Activated CD4-positive, alpha-beta T cell treated with anti-CD3 and anti-CD28 coated beads for 36 hours (primary cell): ENCODE measurements around the gene ZSCAN5A. TPM values are rescaled to one million over a fixed set of nuclear protein-coding genes. Genes with fewer than 3 reads are reported as not detected.
"Not testable (repeated sequence)": the region's sequence is repeated elsewhere in the genome, so short reads cannot be mapped to it uniquely, and the experiment has no call there.

Source experiments
- ATAC-seq: fragments of 200-7000 bp; cut with Tn5 transposase; one replicate; pipeline ENCODE4 v1.10.0; 2021; ENCODE audit warnings: mild to moderate bottlenecking, moderate library complexity
- CTCF ChIA-PET: fragments of 350-600 bp; sonication (Branson Sonifier 250); formaldehyde crosslinking; loops from one replicate; lab custom pipeline; 2021; ENCODE audit warnings: antibody characterized with exemption; lab: Charles Lee
- POLR2A ChIA-PET: fragments of 350-600 bp; sonication (Branson Sonifier 250); formaldehyde crosslinking; loops from one replicate; lab custom pipeline; 2021; ENCODE audit warnings: antibody characterized with exemption, inconsistent platforms; lab: Charles Lee
- DNase-seq: peaks from one replicate; pipeline ENCODE4 v3.0.0-alpha.2; 2020
- H3K27ac Mint-ChIP-seq: one replicate; pipeline ENCODE4 v1.8.0; 2021; ENCODE audit warnings: mixed read lengths
- H3K27me3 Mint-ChIP-seq: one replicate; pipeline ENCODE4 v1.8.0; 2021; ENCODE audit warnings: mixed read lengths
- H3K36me3 Mint-ChIP-seq: one replicate; pipeline ENCODE4 v1.8.0; 2021; ENCODE audit warnings: low read depth, mixed read lengths
- H3K4me1 Mint-ChIP-seq: one replicate; pipeline ENCODE4 v1.8.0; 2021; ENCODE audit warnings: mixed read lengths
- H3K4me3 Mint-ChIP-seq: one replicate; pipeline ENCODE4 v1.8.0; 2021; ENCODE audit warnings: mild to moderate bottlenecking, moderate library complexity, mixed read lengths
- H3K9me3 Mint-ChIP-seq: one replicate; pipeline ENCODE4 v1.8.0; 2021; ENCODE audit warnings: low read depth, mixed read lengths
- intact Hi-C, 2 experiments: fragments of 100-400 bp; cut with DNase I in 1 of 2; cut with micrococcal nuclease in 1 of 2; formaldehyde crosslinking; loops; one replicate each; pipeline versions ENCODE4 v1.14.2 to v1.15.1; 2022 to 2024; cut with DNase I, micrococcal nuclease
- total RNA-seq, 2 experiments: library from RNA; stranded (reverse); gene quantifications; one replicate each; pipeline ENCODE4 v1.2.3, GENCODE V29; 2021

The ZSCAN5A gene
- total RNA-seq, 2 experiments from 2014 or later: 8.3 to 9.9 TPM

GRCh38 chr19:56272161-56272798 lies 42.4 kb downstream of the ZSCAN5A start, which contains the start of gene EDDM13:
TSS of gene EDDM13 (plus strand) at chr19:56272748. CDS start at chr19:56272835, 87 bp downstream.
- ATAC-seq (no peak), DNase-seq (no peak)
- no peaks in the 10 kb centered on the region for H3K4me1 Mint-ChIP-seq
- H3K4me3 Mint-ChIP-seq: no peak within 1 kb of the TSS
- H3K36me3 Mint-ChIP-seq: peaks cover 2% of the 10 kb centered on the region
- CTCF ChIA-PET: interaction anchor here (2.1 kb wide), 1 partner anchor 61 kb away, joined by 8 read pairs; no protein-coding TSS in a partner anchor
- intact Hi-C loops: no loop called here
- POLR2A ChIA-PET: interaction anchor here (0.7 kb wide), 1 partner anchor 9 kb away, joined by 3 read pairs; no protein-coding TSS in a partner anchor
- H3K27me3 Mint-ChIP-seq: no peaks in the 10 kb centered on the region
- H3K27ac Mint-ChIP-seq: no peak within 1 kb of the TSS
- no peaks in the 10 kb centered on the region for H3K9me3 Mint-ChIP-seq

- Mint-ChIP-seq H3K9me3 (no peaks in the 10 kb centered on the region), H3K27me3 (no peaks in the 10 kb centered on the region), H3K4me1 (no peaks in the 10 kb centered on the region), H3K4me3 (no peak overlapping the region), H3K27ac (no peak overlapping the region), H3K36me3 (peaks cover 2% of the 10 kb centered on the region)
- CTCF ChIA-PET: interaction anchor here (0.9 to 2.1 kb wide), 2 partner anchors 18 to 62 kb away, joined by 3 to 8 read pairs; no protein-coding TSS in a partner anchor
- DNase-seq (no peak), ATAC-seq (no peak)
- POLR2A ChIA-PET: interaction anchor here (0.6 kb wide), 1 partner anchor 163 kb away, joined by 4 read pairs; no protein-coding TSS in a partner anchor
- intact Hi-C loops: no loop called here
Observed at GRCh38 chr19:56271151-56271550, 43.5 kb downstream of the ZSCAN5A start.

GRCh38 chr19:56270676-56271075 lies 44.0 kb downstream of the ZSCAN5A start:
- peaks cover 2% of the 10 kb centered on the region for H3K36me3 Mint-ChIP-seq
- DNase-seq (no peak), ATAC-seq (no peak)
- CTCF ChIA-PET: interaction anchor here (0.9 to 2.1 kb wide), 2 partner anchors 17 to 63 kb away, joined by 3 to 8 read pairs; no protein-coding TSS in a partner anchor
- no peaks in the 10 kb centered on the region for H3K9me3 Mint-ChIP-seq
- no peak overlapping the region for H3K27ac Mint-ChIP-seq
- intact Hi-C loops: no loop called here
- H3K4me1 Mint-ChIP-seq: no peaks in the 10 kb centered on the region
- H3K4me3 Mint-ChIP-seq: no peak overlapping the region
- no peaks in the 10 kb centered on the region for H3K27me3 Mint-ChIP-seq
- POLR2A ChIA-PET: interaction anchor here (0.6 kb wide), 1 partner anchor 162 kb away, joined by 4 read pairs; no protein-coding TSS in a partner anchor

DNA sequence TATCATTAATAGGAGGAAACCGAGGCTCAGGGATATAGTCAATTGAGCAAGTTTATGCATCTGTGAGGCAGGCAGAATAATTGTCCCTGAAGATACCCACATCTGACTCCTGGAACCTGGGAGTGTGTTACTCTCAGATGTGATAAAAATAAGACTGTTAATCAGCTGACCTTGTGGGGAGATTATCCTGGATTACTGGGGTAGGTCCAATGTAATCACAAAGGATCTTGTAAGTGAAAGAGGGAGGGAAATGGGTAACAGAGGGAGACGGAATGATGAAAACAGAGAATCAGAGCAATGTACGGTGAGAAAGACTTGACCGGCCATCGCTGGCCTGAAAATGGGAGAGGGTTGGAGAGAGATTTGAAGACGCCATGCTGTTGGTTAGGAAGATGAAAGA lies 45.3 kb downstream of the ZSCAN5A start:
- Mint-ChIP-seq H3K9me3 (no peaks in the 10 kb centered on the region), H3K27ac (no peak overlapping the region), H3K36me3 (peaks cover 2% of the 10 kb centered on the region), H3K4me1 (no peaks in the 10 kb centered on the region), H3K27me3 (no peaks in the 10 kb centered on the region), H3K4me3 (no peak overlapping the region)
- intact Hi-C loops: no loop called here
- DNase-seq (no peak), ATAC-seq (no peak)
- CTCF ChIA-PET: no interaction called here
- POLR2A ChIA-PET: no interaction called here

DNA sequence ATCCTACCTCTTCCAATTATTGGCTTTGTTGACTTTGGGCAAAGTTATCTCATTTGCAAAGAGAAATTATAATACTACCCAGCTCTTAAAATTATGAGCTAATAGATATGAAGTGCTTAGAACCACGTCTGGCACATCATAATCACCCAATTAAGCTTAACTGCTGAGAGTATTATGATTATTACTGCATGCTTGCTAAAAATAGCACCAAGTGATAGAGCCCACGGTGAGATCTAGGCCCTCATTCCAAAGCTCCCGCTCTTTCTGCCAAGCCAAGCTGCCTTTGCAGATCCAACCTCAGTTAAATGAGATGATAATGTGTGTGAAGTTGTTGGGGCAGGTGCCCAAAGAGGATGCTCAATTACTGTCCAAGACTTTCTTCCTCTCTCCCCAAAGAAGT lies 48.6 kb downstream of the ZSCAN5A start:
- H3K27me3 Mint-ChIP-seq: no peaks in the 10 kb centered on the region
- ChIA-PET CTCF (interaction anchor here (0.6 to 5.1 kb wide), 4 partner anchors 9 to 717 kb away, joined by 3 to 27 read pairs (median 4); no protein-coding TSS in a partner anchor), POLR2A (no interaction called here)
- H3K9me3 Mint-ChIP-seq: no peaks in the 10 kb centered on the region
- peaks cover 2% of the 10 kb centered on the region for H3K36me3 Mint-ChIP-seq
- intact Hi-C loops: no loop called here
- DNase-seq (no peak), ATAC-seq (no peak)
- H3K4me1 Mint-ChIP-seq: peaks cover 3% of the 10 kb centered on the region
- H3K27ac Mint-ChIP-seq: no peak overlapping the region
- H3K4me3 Mint-ChIP-seq: no peak overlapping the region

DNA sequence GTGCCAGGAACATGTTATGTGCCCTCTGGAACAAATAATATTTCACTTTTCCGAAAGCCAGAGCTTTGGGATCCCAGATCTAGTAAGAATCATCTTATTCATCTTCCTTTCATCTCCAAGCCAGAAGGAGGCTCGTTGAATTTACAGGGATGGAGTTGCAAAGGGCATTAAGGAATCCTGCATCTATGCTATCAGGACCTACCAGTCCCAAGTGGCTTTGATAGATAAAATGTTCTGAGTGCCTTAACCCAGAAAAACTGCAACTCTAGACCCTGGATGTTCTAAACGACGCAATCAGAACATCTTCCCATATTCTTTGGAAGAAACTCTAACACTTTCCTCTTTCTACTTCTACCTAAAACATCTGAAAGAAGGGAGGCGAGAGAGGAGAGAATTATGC lies 51.3 kb downstream of the ZSCAN5A start:
- ChIA-PET CTCF (interaction anchor here (5.1 kb wide), 1 partner anchor 10 kb away, joined by 27 read pairs; no protein-coding TSS in a partner anchor), POLR2A (interaction anchor here (0.6 kb wide), 1 partner anchor 9 kb away, joined by 3 read pairs; the partner anchor contains the start of gene EDDM13)
- Mint-ChIP-seq H3K36me3 (no peaks in the 10 kb centered on the region), H3K27ac (no peak overlapping the region), H3K27me3 (no peaks in the 10 kb centered on the region), H3K9me3 (no peaks in the 10 kb centered on the region), H3K4me3 (no peak overlapping the region), H3K4me1 (peaks cover 3% of the 10 kb centered on the region)
- no peak for DNase-seq
- intact Hi-C loops: no loop called here
- ATAC-seq: no peak

- DNase-seq, ATAC-seq, H3K36me3 Mint-ChIP-seq, H3K4me1 Mint-ChIP-seq, intact Hi-C loops, H3K27ac Mint-ChIP-seq, H3K4me3 Mint-ChIP-seq, POLR2A ChIA-PET, H3K9me3 Mint-ChIP-seq, H3K27me3 Mint-ChIP-seq: not testable (repeated sequence)
- CTCF ChIA-PET: interaction anchor here (1.0 to 1.5 kb wide), 2 partner anchors 9 to 16 kb away, joined by 3 to 4 read pairs; no protein-coding TSS in a partner anchor
Observed at GRCh38 chr19:56261932-56262331, 52.7 kb downstream of the ZSCAN5A start.

- H3K4me1 Mint-ChIP-seq: peaks cover 3% of the 10 kb centered on the region
- no peak for ATAC-seq
- POLR2A ChIA-PET: no interaction called here
- no peak overlapping the region for H3K4me3 Mint-ChIP-seq
- no peaks in the 10 kb centered on the region for H3K9me3 Mint-ChIP-seq
- CTCF ChIA-PET: interaction anchor here (1.0 to 1.8 kb wide), 4 partner anchors 8 to 195 kb away, joined by 3 to 7 read pairs (median 4); no protein-coding TSS in a partner anchor
- no peaks in the 10 kb centered on the region for H3K27me3 Mint-ChIP-seq
- H3K27ac Mint-ChIP-seq: no peak overlapping the region
- no peaks in the 10 kb centered on the region for H3K36me3 Mint-ChIP-seq
- intact Hi-C loops: no loop called here
- DNase-seq: no peak
Observed at GRCh38 chr19:56261145-56261544, 53.5 kb downstream of the ZSCAN5A start.

DNA sequence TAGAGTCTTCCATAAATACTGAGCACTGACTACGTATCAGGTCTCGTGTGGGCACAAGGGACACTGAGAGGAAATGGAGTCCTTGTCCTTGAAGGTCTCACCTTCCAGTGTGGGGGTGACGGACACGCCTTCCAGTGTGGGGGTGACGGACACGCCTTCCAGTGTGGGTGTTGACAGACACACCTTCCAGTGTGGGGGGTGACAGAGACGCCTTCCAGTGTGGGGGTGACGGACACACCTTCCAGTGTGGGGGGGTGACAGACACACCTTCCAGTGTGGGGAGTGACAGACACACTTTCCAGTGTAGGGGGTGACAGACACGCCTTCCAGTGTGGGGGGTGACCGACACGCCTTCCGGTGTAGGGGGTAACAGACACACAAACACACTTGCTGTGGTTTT lies 56.4 kb downstream of the ZSCAN5A start:
- no peaks in the 10 kb centered on the region for H3K9me3 Mint-ChIP-seq
- no peak overlapping the region for H3K4me3 Mint-ChIP-seq
- no peak overlapping the region for H3K27ac Mint-ChIP-seq
- ATAC-seq (no peak), DNase-seq (no peak)
- CTCF ChIA-PET: no interaction called here
- intact Hi-C loops: no loop called here
- POLR2A ChIA-PET: no interaction called here
- no peaks in the 10 kb centered on the region for H3K36me3 Mint-ChIP-seq
- no peaks in the 10 kb centered on the region for H3K27me3 Mint-ChIP-seq
- H3K4me1 Mint-ChIP-seq: peaks cover 6% of the 10 kb centered on the region

DNA sequence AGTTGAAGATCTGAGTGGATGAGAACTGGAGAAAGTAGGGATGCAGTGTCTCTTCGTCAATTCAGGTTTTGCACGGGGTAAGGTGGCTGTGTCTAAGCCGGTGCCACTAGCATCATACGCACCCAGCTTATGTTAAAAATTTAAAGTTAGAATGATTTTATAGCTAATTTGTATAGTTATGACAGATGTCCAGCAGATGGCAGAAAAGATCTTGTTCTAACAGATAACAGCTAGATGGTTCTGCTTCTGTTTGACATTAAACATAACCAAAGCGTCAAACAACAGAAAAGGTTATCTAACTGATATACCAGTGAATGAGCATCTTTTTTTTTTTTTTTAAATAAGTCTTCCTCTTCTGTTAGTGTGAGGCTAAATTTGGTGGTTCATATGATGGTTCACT lies 60.9 kb downstream of the ZSCAN5A start:
- ATAC-seq (no peak), DNase-seq (no peak)
- Mint-ChIP-seq H3K9me3 (no peaks in the 10 kb centered on the region), H3K4me1 (peaks cover 3% of the 10 kb centered on the region), H3K27me3 (no peaks in the 10 kb centered on the region), H3K4me3 (no peak overlapping the region), H3K36me3 (peaks cover 3% of the 10 kb centered on the region), H3K27ac (no peak overlapping the region)
- intact Hi-C loops: loop anchor here (1.0 to 5.0 kb wide), 6 partner anchors 59 to 845 kb away; partner anchors contain the start of gene ZSCAN5A (in 1 of the 2)
- CTCF ChIA-PET: interaction anchor here (0.6 to 6.5 kb wide), 20 partner anchors 10 to 833 kb away, joined by 3 to 72 read pairs (median 6); partner anchors contain the start of gene ZSCAN5A
- POLR2A ChIA-PET: interaction anchor here (1.5 kb wide), 1 partner anchor 80 kb away, joined by 3 read pairs; no protein-coding TSS in a partner anchor

DNA sequence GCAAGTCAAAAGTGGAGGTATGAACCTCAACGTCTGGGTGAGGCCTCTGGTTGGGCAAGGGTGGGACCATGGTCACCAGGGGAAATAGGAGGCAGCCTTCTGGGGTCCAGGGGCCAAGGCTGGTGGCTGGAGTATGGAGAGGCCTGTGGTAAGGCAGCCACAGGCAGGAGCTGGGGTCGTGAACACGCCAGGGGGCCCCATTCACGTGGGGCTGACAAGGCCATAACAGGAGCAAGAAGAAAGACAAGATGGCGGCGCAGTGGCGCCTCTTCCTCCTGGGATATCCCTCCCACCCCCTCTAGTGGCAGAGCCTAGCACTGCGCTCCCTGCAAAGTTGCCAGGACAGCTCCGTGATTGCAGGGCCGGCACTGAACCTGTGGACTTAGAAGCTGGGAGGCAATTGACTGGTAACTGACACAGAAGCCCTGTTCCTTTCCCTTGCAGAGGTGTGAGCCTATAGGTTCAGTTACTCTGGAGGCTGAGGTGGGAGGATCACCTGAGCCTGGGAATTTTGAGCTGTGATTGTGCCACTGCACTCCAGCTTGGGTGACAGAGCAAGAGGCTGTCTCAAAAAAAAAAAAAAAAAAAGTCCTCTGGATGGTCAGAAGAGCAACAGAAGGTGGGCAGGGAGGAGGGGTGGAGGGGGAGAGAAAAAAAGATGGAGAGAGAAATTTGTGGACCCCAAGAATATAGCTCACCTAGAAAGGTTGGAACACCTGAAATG lies 61.8 kb downstream of the ZSCAN5A start:
- POLR2A ChIA-PET: interaction anchor here (0.6 to 1.5 kb wide), 2 partner anchors 57 to 81 kb away, joined by 3 read pairs; no protein-coding TSS in a partner anchor
- peak; percentile 85 for ATAC-seq
- CTCF ChIA-PET: interaction anchor here (0.6 to 6.5 kb wide), 27 partner anchors 9 to 846 kb away, joined by 3 to 72 read pairs (median 4); partner anchors contain the start of gene ZSCAN5A
- H3K4me1 Mint-ChIP-seq: peaks cover 3% of the 10 kb centered on the region
- no peaks in the 10 kb centered on the region for H3K9me3 Mint-ChIP-seq
- intact Hi-C loops: loop anchor here (1.0 to 5.0 kb wide), 8 partner anchors 59 to 846 kb away; partner anchors contain the start of gene ZSCAN5A (in 1 of the 2)
- no peak overlapping the region for H3K4me3 Mint-ChIP-seq
- DNase-seq: peak; percentile 90
- no peaks in the 10 kb centered on the region for H3K27me3 Mint-ChIP-seq
- peaks cover 3% of the 10 kb centered on the region for H3K36me3 Mint-ChIP-seq
- no peak overlapping the region for H3K27ac Mint-ChIP-seq
